Left lung (tissue), 10 donors: ENCODE results near the gene ME2. TPM values are rescaled to one million over a fixed set of nuclear protein-coding genes. Genes with fewer than 3 reads are reported as not detected.

Experiments
- ATAC-seq: fragments of 200-7000 bp; cut with Tn5 transposase; one replicate; pipeline ENCODE4 v1.9.1; 2020; ENCODE audit warnings: moderate library complexity
- DNase-seq, 4 donors: peaks; one replicate each; pipeline ENCODE4 v3.0.0-alpha.2; 2013 to 2020
- H3K27ac ChIP-seq, 2 donors: fragments of 200-600 bp; sonication (generic) in 1 of 2; one replicate each; pipeline versions ENCODE4 v1.5.0 to v1.8.0; 2020 to 2021
- H3K27me3 ChIP-seq, 2 donors: fragments of 200-600 bp; sonication (generic) in 1 of 2; one replicate each; pipeline versions ENCODE4 v1.5.0 to v1.8.0; 2020 to 2021
- H3K36me3 ChIP-seq, 2 donors: fragments of 200-600 bp; sonication (generic) in 1 of 2; one replicate each; pipeline versions ENCODE4 v1.5.0 to v1.8.0; 2020 to 2021
- H3K4me1 ChIP-seq, 2 donors: fragments of 200-600 bp; one replicate each; pipeline ENCODE4 v1.8.0; 2021
- H3K4me3 ChIP-seq, 2 donors: fragments of 200-600 bp; sonication (generic) in 1 of 2; one replicate each; pipeline versions ENCODE4 v1.5.0 to v1.8.0; 2020 to 2021; ENCODE audit warnings: mild to moderate bottlenecking in 1 of 2
- H3K9me3 ChIP-seq, 2 donors: fragments of 200-600 bp; sonication (generic) in 1 of 2; one replicate each; pipeline versions ENCODE4 v1.5.0 to v1.8.0; 2020 to 2021
- intact Hi-C, 2 donors: fragments of 100-400 bp; cut with DNase I; formaldehyde crosslinking; loops; one replicate each; pipeline versions ENCODE4 v1.11.2 to v1.14.2; 2022
- polyA plus RNA-seq, 6 donors: library from polyadenylated mRNA; unstranded; fragments of 120-200 nt; gene quantifications; one replicate each; pipeline ENCODE4 v1.2.1, GENCODE V29; 2013; ENCODE audit not compliant: insufficient read length in 6 of 6
- total RNA-seq, 2 donors: library from RNA; stranded (reverse); fragmentation: NEBNext Ultra II Directional; extraction: Animal tissue kit (Norgen Biotek cat#: 25700); gene quantifications; one replicate each; pipeline ENCODE4 v1.2.1, GENCODE V29; 2021
- TF ChIP-seq, protein P1 (sequence below), 2 donors: fragments of 200-600 bp; sonication (generic) in 1 of 2; IDR thresholded peaks; one replicate each; pipeline versions ENCODE4 v1.5.0 to v1.8.0; 2021; ENCODE audit warnings: antibody characterized with exemption in 2 of 2
- donor health status: DM: no; HTN: yes; CAD: no.
- donor health status: DM: no; HTN: no; CAD: no.

ME2 gene
- total and polyA plus RNA-seq, 8 donors, result 29.7 to 61.7 (median 32.4) TPM

DNA sequence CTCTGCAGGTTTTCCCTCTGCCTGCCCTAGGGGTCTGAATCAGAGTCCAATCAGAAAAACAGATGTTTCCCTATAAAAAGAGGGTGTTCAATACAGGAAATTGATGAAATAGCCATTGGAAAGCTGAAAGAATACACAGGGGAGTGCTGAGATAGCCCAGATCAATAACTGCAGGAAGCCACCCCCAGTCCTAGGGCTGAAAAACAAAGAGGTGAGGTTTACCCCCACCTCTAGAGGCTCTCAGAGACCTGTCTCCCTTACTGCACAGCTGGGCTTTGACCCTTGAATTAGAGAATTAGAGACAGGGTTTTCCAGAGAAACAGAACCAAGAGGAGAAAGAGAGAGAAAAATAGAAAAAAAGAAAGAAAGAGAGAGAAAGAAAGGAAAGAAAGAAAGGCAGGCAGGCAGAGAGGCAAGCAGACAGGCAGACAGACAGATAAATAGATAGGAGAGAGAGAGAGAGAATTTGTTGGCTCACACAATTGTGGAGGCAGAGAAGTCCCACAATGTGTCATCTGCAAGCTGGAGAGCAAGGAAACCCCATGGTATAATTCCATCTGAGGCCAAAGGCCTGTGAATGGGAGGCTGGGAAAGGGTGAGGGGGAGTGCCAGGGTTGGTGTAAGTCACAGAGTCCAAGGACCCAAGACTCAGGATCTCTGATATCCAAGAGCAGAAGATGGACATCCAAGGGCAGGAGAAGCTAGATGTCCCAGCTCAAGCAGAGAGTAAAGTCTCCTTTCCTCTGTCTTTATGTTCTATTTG, 18.9 kb upstream of the ME2 start:
- Histone ChIP-seq H3K27ac (no peak overlapping the region), H3K36me3 (no peaks in the 10 kb centered on the region), H3K27me3 (no peaks in the 10 kb centered on the region), H3K4me1 (peaks cover 0 to 21% of the 10 kb centered on the region in 2 donors), H3K4me3 (no peak overlapping the region), H3K9me3 (no peaks in the 10 kb centered on the region)
- DNase-seq, result no peak
- intact Hi-C loops, result no loop called here
- ATAC-seq, result no peak
- TF ChIP-seq, protein P1, sequence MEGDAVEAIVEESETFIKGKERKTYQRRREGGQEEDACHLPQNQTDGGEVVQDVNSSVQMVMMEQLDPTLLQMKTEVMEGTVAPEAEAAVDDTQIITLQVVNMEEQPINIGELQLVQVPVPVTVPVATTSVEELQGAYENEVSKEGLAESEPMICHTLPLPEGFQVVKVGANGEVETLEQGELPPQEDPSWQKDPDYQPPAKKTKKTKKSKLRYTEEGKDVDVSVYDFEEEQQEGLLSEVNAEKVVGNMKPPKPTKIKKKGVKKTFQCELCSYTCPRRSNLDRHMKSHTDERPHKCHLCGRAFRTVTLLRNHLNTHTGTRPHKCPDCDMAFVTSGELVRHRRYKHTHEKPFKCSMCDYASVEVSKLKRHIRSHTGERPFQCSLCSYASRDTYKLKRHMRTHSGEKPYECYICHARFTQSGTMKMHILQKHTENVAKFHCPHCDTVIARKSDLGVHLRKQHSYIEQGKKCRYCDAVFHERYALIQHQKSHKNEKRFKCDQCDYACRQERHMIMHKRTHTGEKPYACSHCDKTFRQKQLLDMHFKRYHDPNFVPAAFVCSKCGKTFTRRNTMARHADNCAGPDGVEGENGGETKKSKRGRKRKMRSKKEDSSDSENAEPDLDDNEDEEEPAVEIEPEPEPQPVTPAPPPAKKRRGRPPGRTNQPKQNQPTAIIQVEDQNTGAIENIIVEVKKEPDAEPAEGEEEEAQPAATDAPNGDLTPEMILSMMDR (IDR thresholded peaks at IDR 0.05), result no peak

GRCh38 chr18:50861617-50862016, 17.3 kb upstream of the ME2 start:
- no peaks in the 10 kb centered on the region for H3K9me3 ChIP-seq
- no peaks in the 10 kb centered on the region for H3K36me3 ChIP-seq
- DNase-seq, result no peak
- peaks cover 0 to 18% of the 10 kb centered on the region in 2 donors for H3K4me1 ChIP-seq
- H3K4me3 ChIP-seq, result no peak overlapping the region
- no peaks in the 10 kb centered on the region for H3K27me3 ChIP-seq
- intact Hi-C loops, result no loop called here
- TF ChIP-seq, protein P1 (IDR thresholded peaks at IDR 0.05), result no peak
- peak overlapping the region in 1 of 2 donors; percentile 85 for H3K27ac ChIP-seq
- ATAC-seq, result no peak

- H3K4me3 ChIP-seq, result no peak overlapping the region
- intact Hi-C loops, result no loop called here
- DNase-seq (no peak), ATAC-seq (peak; percentile 49)
- peak overlapping the region in 1 of 2 donors; percentile 85 for H3K27ac ChIP-seq
- no peaks in the 10 kb centered on the region for H3K9me3 ChIP-seq
- H3K27me3 ChIP-seq, result no peaks in the 10 kb centered on the region
- no peaks in the 10 kb centered on the region for H3K36me3 ChIP-seq
- H3K4me1 ChIP-seq, result peaks cover 0 to 18% of the 10 kb centered on the region in 2 donors
- TF ChIP-seq, protein P1 (IDR thresholded peaks at IDR 0.05), result no peak
These were observed 16.5 kb upstream of the ME2 start for GRCh38 chr18:50862401-50862800.

GRCh38 chr18:50863840-50864375, 15.0 kb upstream of the ME2 start:
- Histone ChIP-seq H3K36me3 (no peaks in the 10 kb centered on the region), H3K9me3 (no peaks in the 10 kb centered on the region), H3K4me1 (peaks cover 0 to 18% of the 10 kb centered on the region in 2 donors), H3K4me3 (no peak overlapping the region), H3K27me3 (no peaks in the 10 kb centered on the region), H3K27ac (no peak overlapping the region)
- intact Hi-C loops, result no loop called here
- TF ChIP-seq, protein P1 (IDR thresholded peaks at IDR 0.05), result no peak
- no peak for ATAC-seq
- DNase-seq, result no peak

GRCh38 chr18:50866765-50867164, 12.2 kb upstream of the ME2 start:
- intact Hi-C loops, result no loop called here

More at GRCh38 chr18:50866765-50867164, 12.2 kb upstream of the ME2 start:
- TF ChIP-seq, protein P1 (IDR thresholded peaks at IDR 0.05), result no peak
- Histone ChIP-seq H3K4me1 (peaks cover 0 to 14% of the 10 kb centered on the region in 2 donors), H3K9me3 (no peaks in the 10 kb centered on the region), H3K4me3 (no peak overlapping the region), H3K36me3 (no peaks in the 10 kb centered on the region), H3K27ac (no peak overlapping the region), H3K27me3 (no peaks in the 10 kb centered on the region)
- DNase-seq (no peak), ATAC-seq (peak; percentile 43)
